Activated CD4-positive, alpha-beta T cell treated with anti-CD3 and anti-CD28 coated beads, Interleukin-2, amount 50 U/mL, for 48 hours (primary cell): Measurements from ENCODE around the gene OR5D16.
"Not testable (repeated sequence)": the region's sequence is repeated elsewhere in the genome, so short reads cannot be mapped to it uniquely, and the experiment has no call there.

Experiments used
- DNase-seq, 2 experiments: peaks; one replicate each; pipeline ENCODE4 v3.0.0-alpha.2; 2020

The OR5D16 gene

GRCh38 chr11:55838452-55838851 is at the start of gene OR5D16:
Gene OR5D16 (plus strand): TSS chr11:55838752. CDS start chr11:55838752, 0 bp downstream.
- no peak for DNase-seq

- DNase-seq: no peak
Observed at GRCh38 chr11:55791606-55792005, 46.9 kb upstream of the OR5D16 start.

GRCh38 chr11:55793321-55793720 is 45.2 kb upstream of the OR5D16 start:
- no peak for DNase-seq

GRCh38 chr11:55795256-55795655 is 43.3 kb upstream of the OR5D16 start, which contains the start of gene OR5D14:
Gene OR5D14 (plus strand): TSS chr11:55795556. CDS start chr11:55795556, 0 bp downstream.
- DNase-seq: no peak

GRCh38 chr11:55806248-55806647 is 32.3 kb upstream of the OR5D16 start:
- no peak for DNase-seq

- DNase-seq: no peak
Observed at GRCh38 chr11:55811067-55811466, 27.5 kb upstream of the OR5D16 start, which contains the start of gene OR5L1. Gene OR5L1 (plus strand): TSS chr11:55811367. CDS start chr11:55811467, 100 bp downstream.

- DNase-seq: no peak
Observed at GRCh38 chr11:55819330-55819729, 19.2 kb upstream of the OR5D16 start, which contains the start of gene OR5D18. Gene OR5D18 (plus strand): TSS chr11:55819630. CDS start chr11:55819630, 0 bp downstream.

GRCh38 chr11:55826919-55827318 is 11.6 kb upstream of the OR5D16 start, which contains the start of gene OR5L2:
Gene OR5L2 (plus strand): TSS chr11:55827219. CDS start chr11:55827219, 0 bp downstream.
- no peak for DNase-seq

- no peak for DNase-seq
Observed at GRCh38 chr11:55847453-55847852, 8.9 kb downstream of the OR5D16 start.

- no peak for DNase-seq
Observed at GRCh38 chr11:55849037-55849436, 10.5 kb downstream of the OR5D16 start.

- DNase-seq: no peak
Observed at GRCh38 chr11:55852141-55852540, 13.6 kb downstream of the OR5D16 start.

GRCh38 chr11:55854704-55855103 is 16.2 kb downstream of the OR5D16 start:
- no peak for DNase-seq

- DNase-seq: not testable (repeated sequence)
Observed at GRCh38 chr11:55867354-55867753, 28.8 kb downstream of the OR5D16 start.

- not testable (repeated sequence) for DNase-seq
Observed at GRCh38 chr11:55872731-55873130, 34.2 kb downstream of the OR5D16 start.

GRCh38 chr11:55873146-55873545 is 34.6 kb downstream of the OR5D16 start:
- DNase-seq: not testable (repeated sequence)

GRCh38 chr11:55882997-55883396 is 44.4 kb downstream of the OR5D16 start, which contains the start of gene TRIM51:
Gene TRIM51 (plus strand): TSS chr11:55883297. CDS start chr11:55885429, 2,132 bp downstream.
- DNase-seq: not testable (repeated sequence)

- DNase-seq: not testable (repeated sequence)
Observed at GRCh38 chr11:55884995-55885394, 46.4 kb downstream of the OR5D16 start.

GRCh38 chr11:55885481-55885880 is 46.9 kb downstream of the OR5D16 start:
- DNase-seq: not testable (repeated sequence)
